Measurements from ENCODE around the gene TMEM8B.

- TF ChIP-seq, protein P1, sequence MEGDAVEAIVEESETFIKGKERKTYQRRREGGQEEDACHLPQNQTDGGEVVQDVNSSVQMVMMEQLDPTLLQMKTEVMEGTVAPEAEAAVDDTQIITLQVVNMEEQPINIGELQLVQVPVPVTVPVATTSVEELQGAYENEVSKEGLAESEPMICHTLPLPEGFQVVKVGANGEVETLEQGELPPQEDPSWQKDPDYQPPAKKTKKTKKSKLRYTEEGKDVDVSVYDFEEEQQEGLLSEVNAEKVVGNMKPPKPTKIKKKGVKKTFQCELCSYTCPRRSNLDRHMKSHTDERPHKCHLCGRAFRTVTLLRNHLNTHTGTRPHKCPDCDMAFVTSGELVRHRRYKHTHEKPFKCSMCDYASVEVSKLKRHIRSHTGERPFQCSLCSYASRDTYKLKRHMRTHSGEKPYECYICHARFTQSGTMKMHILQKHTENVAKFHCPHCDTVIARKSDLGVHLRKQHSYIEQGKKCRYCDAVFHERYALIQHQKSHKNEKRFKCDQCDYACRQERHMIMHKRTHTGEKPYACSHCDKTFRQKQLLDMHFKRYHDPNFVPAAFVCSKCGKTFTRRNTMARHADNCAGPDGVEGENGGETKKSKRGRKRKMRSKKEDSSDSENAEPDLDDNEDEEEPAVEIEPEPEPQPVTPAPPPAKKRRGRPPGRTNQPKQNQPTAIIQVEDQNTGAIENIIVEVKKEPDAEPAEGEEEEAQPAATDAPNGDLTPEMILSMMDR (optimal IDR thresholded peaks at IDR 0.05 in 1 of 3, IDR thresholded peaks at IDR 0.05 in 1 of 3, conservative IDR thresholded peaks at IDR 0.05 in 1 of 3; ENCODE audit: extremely low read depth in 1 of 3, insufficient read depth in 2 of 3, low read length in 3 of 3): no peak
- TF ChIP-seq EZH2 (IDR thresholded peaks at IDR 0.05; ENCODE audit: low read length): no peak
These were observed 77.1 kb downstream of the TMEM8B start, which contains the start of gene HRCT1 for GRCh38 chr9:35905912-35906679.
